Subcutaneous adipose tissue (tissue), 4 donors: ENCODE measurements around the gene NUP205. TPM values are rescaled to one million over a fixed set of nuclear protein-coding genes. Genes with fewer than 3 reads are reported as not detected.

ENCODE experiments used
- small RNA-seq: library from RNA; depleted of rRNA; stranded (forward); fragments of <200 nt; gene quantifications from one replicate; pipeline ENCODE3, GENCODE V24; 2016
- total RNA-seq, 4 donors: library from RNA; depleted of rRNA; stranded (reverse); fragments of >200 nt; gene quantifications; one replicate each; pipeline ENCODE4 v1.1.0, GENCODE V29; 2016
- TF ChIP-seq, protein P1 (sequence below): fragments of 450-650 bp; IDR thresholded peaks from one replicate; pipeline ENCODE4 v1.5.1; 2016; ENCODE audit warnings: low read depth, mild to moderate bottlenecking, control low read depth, antibody characterized with exemption, moderate library complexity

The NUP205 gene
- total RNA-seq, 4 donors from 2014 or later: 22.5 to 64.2 (median 23.9) TPM

DNA sequence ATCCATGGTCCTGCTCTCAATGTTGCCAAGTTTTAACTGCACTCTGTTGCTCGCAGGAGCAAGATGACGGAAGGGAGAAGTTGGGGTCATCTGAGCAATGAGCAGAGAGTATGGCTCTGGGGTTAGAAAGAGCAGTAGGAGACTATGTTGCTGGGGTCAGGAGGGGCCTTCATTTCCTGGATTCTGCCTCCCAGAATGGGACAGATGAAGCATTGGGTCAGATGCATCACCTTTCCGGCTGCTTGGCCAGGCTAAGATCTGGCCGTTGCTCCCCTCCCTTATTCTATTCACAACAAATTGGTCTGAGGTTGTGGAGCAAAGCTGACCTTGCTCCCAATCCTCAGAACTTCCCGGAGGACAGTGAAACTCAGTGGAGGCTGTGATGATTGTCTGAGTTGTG lies 127.0 kb downstream of the NUP205 start:
- TF ChIP-seq, protein P1, sequence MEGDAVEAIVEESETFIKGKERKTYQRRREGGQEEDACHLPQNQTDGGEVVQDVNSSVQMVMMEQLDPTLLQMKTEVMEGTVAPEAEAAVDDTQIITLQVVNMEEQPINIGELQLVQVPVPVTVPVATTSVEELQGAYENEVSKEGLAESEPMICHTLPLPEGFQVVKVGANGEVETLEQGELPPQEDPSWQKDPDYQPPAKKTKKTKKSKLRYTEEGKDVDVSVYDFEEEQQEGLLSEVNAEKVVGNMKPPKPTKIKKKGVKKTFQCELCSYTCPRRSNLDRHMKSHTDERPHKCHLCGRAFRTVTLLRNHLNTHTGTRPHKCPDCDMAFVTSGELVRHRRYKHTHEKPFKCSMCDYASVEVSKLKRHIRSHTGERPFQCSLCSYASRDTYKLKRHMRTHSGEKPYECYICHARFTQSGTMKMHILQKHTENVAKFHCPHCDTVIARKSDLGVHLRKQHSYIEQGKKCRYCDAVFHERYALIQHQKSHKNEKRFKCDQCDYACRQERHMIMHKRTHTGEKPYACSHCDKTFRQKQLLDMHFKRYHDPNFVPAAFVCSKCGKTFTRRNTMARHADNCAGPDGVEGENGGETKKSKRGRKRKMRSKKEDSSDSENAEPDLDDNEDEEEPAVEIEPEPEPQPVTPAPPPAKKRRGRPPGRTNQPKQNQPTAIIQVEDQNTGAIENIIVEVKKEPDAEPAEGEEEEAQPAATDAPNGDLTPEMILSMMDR: no peak

DNA sequence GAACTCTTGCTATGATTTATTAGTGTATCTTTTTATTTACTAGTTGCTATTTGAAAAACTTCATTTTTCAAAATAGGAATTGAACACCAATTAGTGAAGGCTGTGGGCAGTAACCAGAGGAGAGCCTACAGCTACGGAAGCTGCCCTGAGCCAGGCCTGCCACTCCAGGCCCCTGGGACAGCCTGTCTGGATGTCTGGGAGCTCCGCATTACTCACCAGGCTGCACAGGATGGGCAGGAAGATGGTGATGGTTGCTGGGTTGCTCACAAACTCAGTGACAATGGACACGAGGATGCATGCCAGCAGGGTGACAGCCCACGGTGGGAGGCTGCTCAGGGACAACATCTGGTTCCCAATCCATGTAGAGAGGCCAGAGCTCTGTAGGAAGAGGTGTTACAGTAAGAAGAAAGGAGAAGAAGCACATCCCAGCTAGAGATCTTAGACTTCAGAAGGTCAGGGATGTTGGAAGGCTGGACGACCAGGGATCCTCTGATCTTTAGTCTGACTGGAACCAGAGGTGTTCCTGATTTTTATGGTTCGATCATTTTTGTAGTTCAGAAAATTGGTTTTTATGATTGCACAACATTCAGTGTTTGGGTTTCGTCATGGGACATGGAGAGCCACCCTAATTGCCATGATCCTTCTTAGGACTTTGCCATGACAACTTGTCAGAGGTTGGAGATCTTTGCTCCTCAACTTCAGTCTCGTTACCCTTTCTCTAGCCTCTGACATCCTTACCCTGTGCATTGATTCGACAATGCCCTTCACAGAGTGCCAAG lies 127.8 kb downstream of the NUP205 start:
- TF ChIP-seq, protein P1: no peak

DNA sequence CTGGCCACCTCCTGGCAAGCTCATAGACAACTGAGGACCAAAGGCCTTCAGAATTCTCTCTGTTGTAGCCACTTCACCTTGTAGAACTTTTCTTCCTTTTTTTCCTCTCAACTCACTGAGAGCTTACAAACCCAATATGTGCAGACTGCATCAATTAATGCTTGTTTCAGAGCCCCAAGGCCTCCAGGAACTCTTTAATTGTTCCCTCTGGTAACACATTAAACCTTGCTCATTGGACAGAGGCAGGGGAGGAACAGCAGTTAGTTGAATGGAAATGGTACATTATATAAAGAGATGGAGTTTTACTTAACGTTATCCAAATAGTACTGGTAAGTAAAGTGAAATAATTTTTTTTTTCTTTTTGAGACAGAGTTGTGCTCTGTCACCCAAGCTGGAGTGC lies 129.7 kb downstream of the NUP205 start:
- TF ChIP-seq, protein P1: no peak

DNA sequence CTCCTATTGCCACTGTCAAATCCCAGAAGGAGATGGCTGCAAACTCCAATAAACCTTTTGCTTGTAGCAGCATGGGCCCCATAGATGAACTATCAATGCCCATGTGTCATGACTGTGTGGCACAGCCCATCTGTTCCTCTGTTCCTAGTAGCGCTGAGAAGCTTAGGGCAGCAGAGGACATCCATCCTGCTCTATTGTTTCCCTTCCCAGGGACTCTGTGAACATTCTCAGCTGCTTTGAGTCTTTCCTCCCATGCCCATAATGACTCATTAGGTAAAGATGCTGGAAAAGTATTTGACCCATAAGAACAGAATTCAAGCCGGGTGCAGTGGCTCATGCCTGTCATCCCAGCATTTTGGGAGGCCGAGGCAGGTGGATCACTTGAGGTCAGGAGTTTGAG lies 132.8 kb downstream of the NUP205 start:
- TF ChIP-seq, protein P1: no peak

DNA sequence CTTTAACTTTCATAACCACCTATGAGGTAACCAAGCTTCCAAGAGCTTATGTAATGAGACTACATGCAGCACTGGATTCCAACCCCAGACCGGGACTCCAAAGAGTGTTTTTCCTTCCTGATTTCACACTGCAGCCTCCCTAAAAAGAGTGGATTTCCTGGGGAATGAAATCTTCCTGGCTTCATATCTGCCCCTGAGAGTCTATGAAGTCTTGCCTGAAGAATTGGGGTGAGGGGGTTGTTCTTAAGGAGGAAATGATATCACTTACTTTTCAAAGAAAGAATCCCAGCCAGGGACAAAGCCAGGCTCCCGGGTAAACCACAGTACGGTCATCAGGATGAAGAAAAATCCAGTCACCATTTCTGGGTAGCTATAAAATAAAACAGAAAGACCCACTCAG lies 134.3 kb downstream of the NUP205 start:
- TF ChIP-seq, protein P1: no peak

DNA sequence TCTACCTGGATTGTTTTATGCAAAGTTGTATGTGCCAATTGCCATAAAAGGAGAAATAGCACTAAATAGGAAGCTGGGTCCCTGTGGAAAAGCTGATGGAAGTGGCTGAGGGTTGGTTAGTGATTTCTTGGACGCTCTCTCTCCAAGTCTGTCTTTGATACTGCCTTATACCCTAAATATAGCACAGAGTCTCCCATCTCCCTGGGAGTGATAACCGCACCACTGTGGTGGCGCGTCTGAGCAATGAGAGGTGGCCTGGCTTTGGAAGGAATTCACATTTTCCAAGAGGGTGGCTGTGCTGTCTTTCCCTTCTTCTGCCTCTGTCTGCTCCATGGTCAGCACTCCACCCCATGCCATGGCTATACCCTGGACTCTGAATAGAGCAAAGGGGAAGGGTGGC lies 135.8 kb downstream of the NUP205 start:
- TF ChIP-seq, protein P1: no peak

DNA sequence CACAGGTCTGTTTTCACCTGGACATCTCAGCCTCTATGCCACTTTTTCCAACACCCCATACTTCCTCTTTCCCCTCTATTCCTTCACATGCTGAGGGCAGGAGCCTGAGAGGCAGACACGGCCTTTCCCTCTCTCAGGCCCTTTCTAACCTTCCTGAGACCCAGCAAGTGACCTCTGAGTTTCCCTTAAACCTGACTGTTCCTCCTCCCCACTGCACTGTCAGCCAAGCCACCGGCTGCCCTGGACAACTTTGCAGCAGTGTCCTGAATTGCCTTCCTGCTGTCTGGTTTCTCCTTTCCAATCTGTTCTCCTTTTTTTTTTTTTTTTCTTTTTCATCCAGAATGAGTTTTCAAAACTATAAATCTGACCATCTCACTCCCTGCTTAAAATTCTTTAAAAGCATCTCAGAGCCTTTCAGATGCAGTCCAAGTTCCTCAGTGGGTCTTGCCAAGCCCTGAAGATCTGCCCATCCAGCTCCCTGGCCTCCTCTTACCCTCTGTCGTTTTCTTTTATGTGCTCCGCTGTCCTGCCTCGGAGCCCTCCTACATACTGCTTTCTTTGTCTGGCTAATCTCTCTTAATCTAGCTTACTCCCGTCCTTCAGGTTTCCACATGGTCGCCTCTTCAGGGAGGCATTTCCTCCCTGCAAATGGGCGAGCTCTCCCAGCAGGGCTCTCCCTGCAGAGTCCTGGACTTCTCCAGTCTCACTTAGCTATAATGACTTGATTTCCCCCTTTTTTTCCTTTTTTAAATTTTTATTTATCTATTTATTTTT lies 139.7 kb downstream of the NUP205 start:
- TF ChIP-seq, protein P1: no peak

Small RNA genes within 50 kb of the gene (small RNA-seq; reads per million reads assigned to genes)
- not detected for gene RNU6-1154P

Other genes starting within 250 kb of the NUP205 start
- gene CNOT4, start 47.8 kb upstream of the NUP205 start, total RNA-seq: 10 to 100 TPM; 19.2 to 33.4 (median 21.6) TPM
- 10 to 100 TPM; 11.5 to 23.1 (median 19.6) TPM for gene STMP1, start 104.6 kb downstream of the NUP205 start, total RNA-seq
- gene SLC13A4, start 170.3 kb downstream of the NUP205 start, total RNA-seq: under 1 TPM in 2 of 4 donors, not detected in 2; 0.17 to 0.88 TPM
- 1 to 10 TPM; 1.1 to 9.9 (median 6.3) TPM for gene FAM180A, start 190.9 kb downstream of the NUP205 start, total RNA-seq